Midbrain (tissue), 1 donor: ENCODE results near the gene TOP2A.

Source experiments
- DNase-seq: peaks from one replicate; lab custom pipeline; 2025; lab: John Stamatoyannopoulos, UW

TOP2A gene

GRCh38 chr17:40345161-40345993 lies 72.3 kb downstream of the TOP2A start:
- peak; percentile 26 for DNase-seq

GRCh38 chr17:40344421-40345160 lies 73.1 kb downstream of the TOP2A start:
- no peak for DNase-seq

- DNase-seq, result no peak
Observed at GRCh38 chr17:40343219-40344119, 74.2 kb downstream of the TOP2A start.

- no peak for DNase-seq
Observed at GRCh38 chr17:40342504-40343218, 75.0 kb downstream of the TOP2A start.

GRCh38 chr17:40341808-40342503 lies 75.7 kb downstream of the TOP2A start:
- DNase-seq, result peak; percentile 44

- DNase-seq, result peak; percentile 56
Observed at GRCh38 chr17:40340880-40341807, 76.6 kb downstream of the TOP2A start.

GRCh38 chr17:40340327-40340726 lies 77.4 kb downstream of the TOP2A start:
- DNase-seq, result no peak

GRCh38 chr17:40338941-40339649 lies 78.6 kb downstream of the TOP2A start:
- DNase-seq, result no peak
